K562 (cell line): Measurements from ENCODE around the gene RIT1. TPM values are rescaled to one million over a fixed set of nuclear protein-coding genes. Genes with fewer than 3 reads are reported as not detected.

ENCODE experiments used
- ATAC-seq: fragments of 200-7000 bp; cut with Tn5 transposase; 3 replicates; pipeline ENCODE4 v1.9.1; 2020; ENCODE audit warnings: moderate library complexity
- BruUV-seq: library from RNA; stranded (reverse); fragments of 400-500 nt; replicated peaks from 2 replicates; lab custom pipeline; 2021; lab: Mats Ljungman, UMichigan
- CTCF ChIA-PET: fragments of 300-600 bp; formaldehyde crosslinking; extraction: SDS; loops from one replicate; lab custom pipeline; 2021; ENCODE audit warnings: low intra/inter-chr PET ratio; lab: Yijun Ruan, JAX
- POLR2A ChIA-PET: fragments of 300-600, 350-650 bp; sonication (Branson Sonifier 250); formaldehyde crosslinking; extraction: SDS; loops from one replicate; lab custom pipeline; 2021; ENCODE audit warnings: antibody characterized with exemption, inconsistent platforms; lab: Yijun Ruan, JAX
- DNase-seq, 4 experiments: peaks; one replicate each; pipeline versions ENCODE4 v3.0.0 to v3.0.0-alpha.2; 2011 to 2018; ENCODE audit warnings: low spot score in 3 of 4, mixed read lengths in 3 of 4; ENCODE audit errors: extremely low read depth in 1 of 4
- FAIRE-seq: peaks from 2 replicates; lab custom pipeline; 2011; peaks lifted over from hg19 to GRCh38; lab: Jason Lieb, UNC
- H2AFZ ChIP-seq: 2 replicates; pipeline ENCODE4 v1.6.0; 2011; ENCODE audit warnings: low read depth, low read length, control low read depth, inconsistent platforms
- H3K27ac ChIP-seq: fragments of 200-600 bp; 3 replicates; pipeline ENCODE4 v1.8.0; 2011; ENCODE audit warnings: low read depth, mild to moderate bottlenecking, control low read depth, inconsistent platforms, low read length, moderate library complexity, mixed read lengths; ENCODE audit errors: extremely low read depth
- H3K27me3 ChIP-seq, 2 experiments: fragments of 300-600 bp in 1 of 2; 2 replicates in 1 of 2; 3 replicates in 1 of 2; pipeline versions ENCODE4 v1.6.0 to v1.8.0; 2011; ENCODE audit warnings: inconsistent platforms in 2 of 2, low read length in 2 of 2, mild to moderate bottlenecking in 1 of 2, mixed read lengths in 1 of 2, moderate library complexity in 1 of 2; ENCODE audit not compliant: control insufficient read depth in 2 of 2, insufficient read depth in 2 of 2
- H3K36me3 ChIP-seq: fragments of 300-600 bp; 3 replicates; pipeline ENCODE4 v1.8.0; 2011; ENCODE audit warnings: mild to moderate bottlenecking, low read length, inconsistent platforms; ENCODE audit not compliant: control insufficient read depth, insufficient read depth
- H3K4me1 ChIP-seq, 2 experiments: fragments of 200-600 bp in 1 of 2; replicated peaks in 1 of 2; 2 replicates in 1 of 2; 3 replicates in 1 of 2; pipeline versions ENCODE4 v1.5.1 to v1.8.0; 2011; ENCODE audit warnings: inconsistent platforms in 2 of 2, low read length in 2 of 2, mild to moderate bottlenecking in 1 of 2, mixed read lengths in 1 of 2, moderate library complexity in 1 of 2; ENCODE audit not compliant: control insufficient read depth in 2 of 2, insufficient read depth in 2 of 2
- H3K4me2 ChIP-seq: 2 replicates; pipeline ENCODE4 v1.6.1; 2011; ENCODE audit warnings: low read length, control low read depth, inconsistent platforms, mixed read lengths; ENCODE audit not compliant: insufficient read depth
- H3K4me3 ChIP-seq: fragments of 200-600 bp; sonication (generic), shearing (Covaris generic); 2 replicates; pipeline ENCODE4 v1.5.1; 2016; ENCODE audit warnings: control low read depth, inconsistent platforms
- H3K79me2 ChIP-seq: fragments of 200-600 bp; 3 replicates; pipeline ENCODE4 v1.8.0; 2011; ENCODE audit warnings: low read length, inconsistent platforms; ENCODE audit not compliant: control insufficient read depth, insufficient read depth
- H3K9ac ChIP-seq, 2 experiments: 2 replicates each; pipeline versions ENCODE4 v1.6.0 to v1.6.1; 2011; ENCODE audit warnings: low read depth in 2 of 2, low read length in 2 of 2, control low read depth in 1 of 2, inconsistent platforms in 1 of 2, mild to moderate bottlenecking in 1 of 2, mixed read lengths in 1 of 2; ENCODE audit not compliant: insufficient read depth in 1 of 2
- H3K9me1 ChIP-seq: one replicate; pipeline ENCODE4 v1.6.0; 2011; ENCODE audit warnings: inconsistent platforms, mild to moderate bottlenecking, low read length, moderate library complexity; ENCODE audit not compliant: control insufficient read depth, insufficient read depth
- H3K9me3 ChIP-seq: replicated peaks from 2 replicates; pipeline ENCODE4 v1.5.1; 2011; ENCODE audit warnings: low read depth, low read length, inconsistent platforms; ENCODE audit not compliant: control insufficient read depth, insufficient read depth
- H4K20me1 ChIP-seq: replicated peaks from 2 replicates; pipeline ENCODE4 v1.6.1; 2011; ENCODE audit warnings: low read length, inconsistent platforms, mixed read lengths; ENCODE audit not compliant: control insufficient read depth, insufficient read depth
- CBX2 ChIP-seq: fragments of 200-600 bp; sonication (generic); IDR thresholded peaks from one replicate; pipeline ENCODE4 v1.6.1; 2012; ENCODE audit warnings: mild to moderate bottlenecking, low read length, inconsistent platforms; ENCODE audit not compliant: insufficient read depth, poor library complexity, severe bottlenecking
- EHMT2 ChIP-seq: fragments of 450-650 bp; IDR thresholded peaks from 2 replicates; pipeline ENCODE4 v1.6.1; 2018; ENCODE audit warnings: antibody characterized with exemption
- GATA2 ChIP-seq: sonication (generic); formaldehyde crosslinking; IDR thresholded peaks from 2 replicates; pipeline ENCODE4 v1.4.0; 2020; ENCODE audit warnings: mild to moderate bottlenecking, missing genetic modification reagents
- NFE2 ChIP-seq: IDR thresholded peaks from 2 replicates; pipeline ENCODE4 v1.6.1; 2014; ENCODE audit warnings: antibody characterized with exemption, low read depth
- POLR2G ChIP-seq: fragments of 200-400 bp; formaldehyde crosslinking; IDR thresholded peaks from 2 replicates; pipeline ENCODE4 v1.6.1; 2017; ENCODE audit warnings: low read depth, mild to moderate bottlenecking, antibody characterized with exemption, low read length, moderate library complexity
- RAD21 ChIP-seq, 2 experiments: fragments of 250-450 bp in 1 of 2; fragments of 450-650 bp in 1 of 2; sonication (Bioruptor Pico) in 1 of 2; formaldehyde crosslinking in 1 of 2; IDR thresholded peaks in 1 of 2; conservative IDR thresholded peaks in 1 of 2; 2 replicates each; pipeline versions ENCODE4 v1.4.0 to v1.8.0; 2020 to 2022; ENCODE audit warnings: mild to moderate bottlenecking in 2 of 2, moderate library complexity in 1 of 2
- RBFOX2 ChIP-seq: fragments of 200-400 bp; formaldehyde crosslinking; IDR thresholded peaks from 2 replicates; pipeline ENCODE4 v1.6.1; 2017; ENCODE audit warnings: low read depth, mild to moderate bottlenecking, low read length, moderate library complexity
- SIN3A ChIP-seq, 2 experiments: fragments of 150-350 bp in 1 of 2; IDR thresholded peaks; 2 replicates each; pipeline ENCODE4 v1.6.1; 2011 to 2016; ENCODE audit warnings: borderline replicate concordance in 2 of 2, low read depth in 2 of 2, low read length in 2 of 2, mild to moderate bottlenecking in 2 of 2, moderate library complexity in 2 of 2; ENCODE audit not compliant: control insufficient read depth in 1 of 2
- SMC3 ChIP-seq: conservative IDR thresholded peaks from 2 replicates; pipeline ENCODE4 v1.6.1; 2011; ENCODE audit warnings: low read depth, low read length, improper control_type of control experiment; ENCODE audit not compliant: insufficient read depth
- TEAD4 ChIP-seq, 2 experiments: sonication (generic) in 1 of 2; formaldehyde crosslinking in 1 of 2; IDR thresholded peaks; 2 replicates each; pipeline versions ENCODE4 v1.6.1 to v1.8.0; 2012 to 2022; ENCODE audit warnings: borderline replicate concordance in 1 of 2, inconsistent platforms in 1 of 2, low read length in 1 of 2, mild to moderate bottlenecking in 1 of 2, missing genetic modification reagents in 1 of 2
- TOE1 ChIP-seq, 2 experiments: fragments of 450-650 bp in 1 of 2; sonication (generic) in 1 of 2; formaldehyde crosslinking in 1 of 2; IDR thresholded peaks; 2 replicates each; pipeline versions ENCODE4 v1.7.1 to v1.8.0; 2016 to 2022; ENCODE audit warnings: borderline replicate concordance in 2 of 2, mild to moderate bottlenecking in 2 of 2, antibody characterized with exemption in 1 of 2, inconsistent platforms in 1 of 2, low read depth in 1 of 2, missing genetic modification reagents in 1 of 2, moderate library complexity in 1 of 2
- ZNF143 ChIP-seq: sonication (generic); formaldehyde crosslinking; IDR thresholded peaks from 2 replicates; pipeline ENCODE4 v1.9.0; 2022; ENCODE audit warnings: mild to moderate bottlenecking, missing genetic modification reagents
- ZNF830 ChIP-seq: fragments of 250-450 bp; sonication (Bioruptor Pico); IDR thresholded peaks from 2 replicates; pipeline ENCODE4 v1.5.0; 2021; ENCODE audit warnings: mild to moderate bottlenecking
- WGBS: fragments of 100-300 bp; shearing (Covaris generic); methylation state at CpG from one replicate; pipeline ENCODE4 v1.1.6; 2016; ENCODE audit warnings: low coverage, mixed read lengths; ENCODE audit not compliant: insufficient coverage; ENCODE audit errors: missing lambda C conversion rate; 5-methylcytosine and 5-hydroxymethylcytosine counted together
- in situ Hi-C: fragments of 300-500 bp; cut with MboI; formaldehyde crosslinking; loops from 4 replicates; pipeline ENCODE4 v1.15.0; 2018; ENCODE audit warnings: inconsistent platforms, mixed read lengths
- intact Hi-C: fragments of 100-400 bp; cut with micrococcal nuclease; formaldehyde crosslinking; loops from 2 replicates; pipeline ENCODE4 v1.14.2; 2022
- polyA plus RNA-seq, 8 experiments: library from polyadenylated mRNA; depleted of rRNA in 4 of 8; stranded (reverse) in 5 of 8; unstranded in 3 of 8; fragments of >200 nt; fragmentation: Nextera tagmentation in 2 of 8; fragmentation: Illumina TruSeq in 1 of 8; extraction: Ambion mirVana in 2 of 8; extraction: Trizol in 1 of 8; gene quantifications; 2 replicates each; pipeline versions ENCODE4 v1.2.1 to v1.2.3, GENCODE V29; 2011 to 2014; ENCODE audit warnings: inconsistent platforms in 1 of 8, missing spikeins in 1 of 8
- total RNA-seq, 7 experiments: library from RNA; depleted of rRNA in 6 of 7; stranded (reverse); fragments of >200 nt in 6 of 7; fragmentation: Illumina TruSeq in 2 of 7; extraction: Trizol in 2 of 7; gene quantifications; 2 replicates each; pipeline versions ENCODE4 v1.2.1 to v1.2.3, GENCODE V29; 2011 to 2021; ENCODE audit warnings: low replicate concordance in 1 of 7
- TF ChIP-seq, protein P1 (sequence below): fragments of 450-650 bp; IDR thresholded peaks from 2 replicates; pipeline ENCODE4 v1.7.1; 2018; ENCODE audit warnings: mild to moderate bottlenecking, low read depth; ENCODE audit not compliant: partially characterized antibody

RIT1 gene
- total and polyA plus RNA-seq, 9 of the 15 experiments (the other 6 are each of a cell fraction or from before 2014, with no cell fraction given) = 13.5 to 57.6 (median 22.9) TPM

DNA sequence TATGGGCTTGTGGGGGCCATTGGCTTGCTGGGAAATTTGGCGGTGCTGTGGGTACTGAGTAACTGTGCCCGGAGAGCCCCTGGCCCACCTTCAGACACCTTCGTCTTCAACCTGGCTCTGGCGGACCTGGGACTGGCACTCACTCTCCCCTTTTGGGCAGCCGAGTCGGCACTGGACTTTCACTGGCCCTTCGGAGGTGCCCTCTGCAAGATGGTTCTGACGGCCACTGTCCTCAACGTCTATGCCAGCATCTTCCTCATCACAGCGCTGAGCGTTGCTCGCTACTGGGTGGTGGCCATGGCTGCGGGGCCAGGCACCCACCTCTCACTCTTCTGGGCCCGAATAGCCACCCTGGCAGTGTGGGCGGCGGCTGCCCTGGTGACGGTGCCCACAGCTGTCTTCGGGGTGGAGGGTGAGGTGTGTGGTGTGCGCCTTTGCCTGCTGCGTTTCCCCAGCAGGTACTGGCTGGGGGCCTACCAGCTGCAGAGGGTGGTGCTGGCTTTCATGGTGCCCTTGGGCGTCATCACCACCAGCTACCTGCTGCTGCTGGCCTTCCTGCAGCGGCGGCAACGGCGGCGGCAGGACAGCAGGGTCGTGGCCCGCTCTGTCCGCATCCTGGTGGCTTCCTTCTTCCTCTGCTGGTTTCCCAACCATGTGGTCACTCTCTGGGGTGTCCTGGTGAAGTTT, 30.8 kb upstream of the RIT1 start:
- no peak for FAIRE-seq
- CTCF ChIA-PET = interaction anchor here (0.6 kb wide), 1 partner anchor 55 kb away, joined by 4 read pairs; no protein-coding TSS in a partner anchor
- Histone ChIP-seq H3K79me2 (no peaks in the 10 kb centered on the region), H3K9ac (peak overlapping the region in 1 of 2 experiments; percentile 69; a peak in 2 of 4 replicates), H3K36me3 (peaks cover 11% of the 10 kb centered on the region; the same call in 1 of the 3 replicates), H3K27me3 (no peaks in the 10 kb centered on the region), H4K20me1 (no peaks in the 10 kb centered on the region), H3K27ac (no peak overlapping the region), H3K9me1 (no peaks in the 10 kb centered on the region), H3K4me3 (no peak overlapping the region), H3K9me3 (no peaks in the 10 kb centered on the region), H3K4me2 (no peak overlapping the region), H3K4me1 (peaks cover 19 to 29% of the 10 kb centered on the region in 2 experiments), H2AFZ (no peak overlapping the region)
- POLR2A ChIA-PET = interaction anchor here (1.1 to 6.9 kb wide), 4 partner anchors 9 to 35 kb away, joined by 3 to 50 read pairs (median 4); partner anchors contain the start of gene ARHGEF2
- WGBS = 92% methylated on average over 27 of the region's 29 CpGs
- DNase-seq = no peak
- ATAC-seq = no peak
- no TSS peak for BruUV-seq
- intact Hi-C loops = no loop called here
- in situ Hi-C loops = no loop called here
- TF ChIP-seq RAD21 (CRISPR knock-in tag; conservative IDR thresholded peaks at IDR 0.05 in 1 of 2, IDR thresholded peaks at IDR 0.05 in 1 of 2) (no peak), NFE2 (no peak), POLR2G (peak; percentile 78), TOE1 (IDR thresholded peaks at IDR 0.05; ENCODE audit: borderline replicate concordance) (no peak), TOE1 (CRISPR knock-in tag; IDR thresholded peaks at IDR 0.05; ENCODE audit: borderline replicate concordance, low read depth) (no peak), RBFOX2 (0 out of 2 replicates have a peak, but pooled peaks have one; percentile 23), GATA2 (no peak), EHMT2 (no peak), CBX2 (no peak), TEAD4 (IDR thresholded peaks at IDR 0.05; ENCODE audit: low read length) (no peak), TEAD4 (CRISPR knock-in tag; IDR thresholded peaks at IDR 0.05; ENCODE audit: borderline replicate concordance) (no peak), SIN3A (IDR thresholded peaks at IDR 0.05; ENCODE audit: borderline replicate concordance in 2 of 2, control insufficient read depth in 1 of 2, low read depth in 2 of 2, low read length in 2 of 2) (no peak), ZNF143 (0 out of 2 replicates have a peak, but pooled peaks have one; percentile 30), SMC3 (no peak), ZNF830 (CRISPR knock-in tag) (no peak)
- TF ChIP-seq, protein P1, sequence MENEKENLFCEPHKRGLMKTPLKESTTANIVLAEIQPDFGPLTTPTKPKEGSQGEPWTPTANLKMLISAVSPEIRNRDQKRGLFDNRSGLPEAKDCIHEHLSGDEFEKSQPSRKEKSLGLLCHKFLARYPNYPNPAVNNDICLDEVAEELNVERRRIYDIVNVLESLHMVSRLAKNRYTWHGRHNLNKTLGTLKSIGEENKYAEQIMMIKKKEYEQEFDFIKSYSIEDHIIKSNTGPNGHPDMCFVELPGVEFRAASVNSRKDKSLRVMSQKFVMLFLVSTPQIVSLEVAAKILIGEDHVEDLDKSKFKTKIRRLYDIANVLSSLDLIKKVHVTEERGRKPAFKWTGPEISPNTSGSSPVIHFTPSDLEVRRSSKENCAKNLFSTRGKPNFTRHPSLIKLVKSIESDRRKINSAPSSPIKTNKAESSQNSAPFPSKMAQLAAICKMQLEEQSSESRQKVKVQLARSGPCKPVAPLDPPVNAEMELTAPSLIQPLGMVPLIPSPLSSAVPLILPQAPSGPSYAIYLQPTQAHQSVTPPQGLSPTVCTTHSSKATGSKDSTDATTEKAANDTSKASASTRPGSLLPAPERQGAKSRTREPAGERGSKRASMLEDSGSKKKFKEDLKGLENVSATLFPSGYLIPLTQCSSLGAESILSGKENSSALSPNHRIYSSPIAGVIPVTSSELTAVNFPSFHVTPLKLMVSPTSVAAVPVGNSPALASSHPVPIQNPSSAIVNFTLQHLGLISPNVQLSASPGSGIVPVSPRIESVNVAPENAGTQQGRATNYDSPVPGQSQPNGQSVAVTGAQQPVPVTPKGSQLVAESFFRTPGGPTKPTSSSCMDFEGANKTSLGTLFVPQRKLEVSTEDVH = no peak
